Limb (tissue), 2 donors: ENCODE results near the gene KCTD16.

Experiments
- DNase-seq, 2 donors: peaks; one replicate each; pipeline ENCODE4 v3.0.0-alpha.2; 2016; ENCODE audit errors: extremely low spot score in 2 of 2

The KCTD16 gene

GRCh38 chr5:144284931-144285502, 114.3 kb downstream of the KCTD16 start:
- DNase-seq, result no peak

- no peak for DNase-seq
These were observed 118.6 kb downstream of the KCTD16 start for GRCh38 chr5:144289277-144289676.

- DNase-seq, result no peak
These were observed 121.4 kb downstream of the KCTD16 start for GRCh38 chr5:144292029-144292428.

- DNase-seq, result no peak
These were observed 124.6 kb downstream of the KCTD16 start for GRCh38 chr5:144295284-144295683.

- DNase-seq, result no peak
These were observed 126.4 kb downstream of the KCTD16 start for GRCh38 chr5:144297081-144297480.

GRCh38 chr5:144298658-144299057, 128.0 kb downstream of the KCTD16 start:
- DNase-seq, result no peak

GRCh38 chr5:144304688-144305087, 134.0 kb downstream of the KCTD16 start:
- DNase-seq, result no peak

- DNase-seq, result no peak
These were observed 137.1 kb downstream of the KCTD16 start for GRCh38 chr5:144307736-144308135.

- DNase-seq, result no peak
These were observed 137.5 kb downstream of the KCTD16 start for GRCh38 chr5:144308174-144308573.

- DNase-seq, result no peak
These were observed 138.4 kb downstream of the KCTD16 start for GRCh38 chr5:144308906-144309670.

GRCh38 chr5:144310621-144311020, 139.9 kb downstream of the KCTD16 start:
- DNase-seq, result no peak

- DNase-seq, result no peak
These were observed 142.6 kb downstream of the KCTD16 start for GRCh38 chr5:144313147-144313726.

GRCh38 chr5:144315026-144315425, 144.4 kb downstream of the KCTD16 start:
- no peak for DNase-seq

- DNase-seq, result no peak
These were observed 145.4 kb downstream of the KCTD16 start for GRCh38 chr5:144315994-144316634.

GRCh38 chr5:144318011-144318410, 147.3 kb downstream of the KCTD16 start:
- no peak for DNase-seq

- no peak for DNase-seq
These were observed 147.8 kb downstream of the KCTD16 start for GRCh38 chr5:144318460-144318859.

GRCh38 chr5:144323181-144323580, 152.5 kb downstream of the KCTD16 start:
- DNase-seq, result no peak

- DNase-seq, result no peak
These were observed 154.9 kb downstream of the KCTD16 start for GRCh38 chr5:144325532-144325931.

- DNase-seq, result no peak
These were observed 157.8 kb downstream of the KCTD16 start for GRCh38 chr5:144328494-144328893.

GRCh38 chr5:144328980-144329379, 158.3 kb downstream of the KCTD16 start:
- no peak for DNase-seq

- no peak for DNase-seq
These were observed 159.0 kb downstream of the KCTD16 start for GRCh38 chr5:144329681-144330080.

GRCh38 chr5:144331361-144331760, 160.7 kb downstream of the KCTD16 start:
- no peak for DNase-seq
